Measurements from ENCODE around the gene KCNK16.

DNA sequence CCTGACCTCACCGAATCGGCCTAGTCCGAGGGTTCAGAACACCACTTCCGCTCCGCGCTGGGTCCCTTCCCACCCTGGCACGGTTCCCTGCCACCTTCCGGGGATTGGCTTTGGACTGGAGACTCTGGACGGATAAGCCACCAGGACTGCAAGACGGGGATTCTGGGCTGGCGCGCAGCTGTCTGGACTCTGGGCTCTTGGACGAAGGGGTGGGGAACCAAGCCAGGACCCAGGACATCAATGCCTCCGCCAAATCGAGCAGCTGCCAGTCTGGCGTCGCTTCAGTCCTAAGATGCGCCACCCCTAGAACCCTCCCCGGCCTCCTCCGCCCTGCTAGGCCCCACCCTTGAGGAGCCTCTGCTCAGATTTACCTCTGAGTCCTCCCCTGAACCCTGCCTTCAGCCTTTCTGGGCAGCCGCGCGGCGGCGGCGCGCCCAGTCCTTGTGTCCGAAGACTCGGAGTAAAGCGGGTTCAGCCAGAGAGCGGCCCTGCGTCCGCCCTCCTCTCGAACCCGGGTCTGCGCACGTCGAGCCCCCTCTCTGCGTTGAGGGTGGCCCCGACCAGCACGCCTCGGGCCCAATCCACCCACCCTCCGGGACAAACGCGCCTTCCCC is 9.5 kb downstream of the KCNK16 start:
- TF ChIP-seq, protein P1, sequence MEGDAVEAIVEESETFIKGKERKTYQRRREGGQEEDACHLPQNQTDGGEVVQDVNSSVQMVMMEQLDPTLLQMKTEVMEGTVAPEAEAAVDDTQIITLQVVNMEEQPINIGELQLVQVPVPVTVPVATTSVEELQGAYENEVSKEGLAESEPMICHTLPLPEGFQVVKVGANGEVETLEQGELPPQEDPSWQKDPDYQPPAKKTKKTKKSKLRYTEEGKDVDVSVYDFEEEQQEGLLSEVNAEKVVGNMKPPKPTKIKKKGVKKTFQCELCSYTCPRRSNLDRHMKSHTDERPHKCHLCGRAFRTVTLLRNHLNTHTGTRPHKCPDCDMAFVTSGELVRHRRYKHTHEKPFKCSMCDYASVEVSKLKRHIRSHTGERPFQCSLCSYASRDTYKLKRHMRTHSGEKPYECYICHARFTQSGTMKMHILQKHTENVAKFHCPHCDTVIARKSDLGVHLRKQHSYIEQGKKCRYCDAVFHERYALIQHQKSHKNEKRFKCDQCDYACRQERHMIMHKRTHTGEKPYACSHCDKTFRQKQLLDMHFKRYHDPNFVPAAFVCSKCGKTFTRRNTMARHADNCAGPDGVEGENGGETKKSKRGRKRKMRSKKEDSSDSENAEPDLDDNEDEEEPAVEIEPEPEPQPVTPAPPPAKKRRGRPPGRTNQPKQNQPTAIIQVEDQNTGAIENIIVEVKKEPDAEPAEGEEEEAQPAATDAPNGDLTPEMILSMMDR (IDR thresholded peaks at IDR 0.05) = no peak
- no peak for TF ChIP-seq POLR2A (IDR thresholded peaks at IDR 0.05)

All from testis (tissue), 2 donors.